Astrocyte of the cerebellum (primary cell): ENCODE data around the gene NT5DC1.
A peak's percentile ranks its signal among the peaks of the same experiment; 100 is the strongest.

Experiments used
- DNase-seq: peaks from one replicate; pipeline ENCODE4 v3.0.0-alpha.2; 2011; ENCODE audit warnings: low read depth
- H3K4me3 ChIP-seq: 2 replicates; pipeline ENCODE4 v1.5.1; 2011; ENCODE audit warnings: mild to moderate bottlenecking, low read depth, low read length, moderate library complexity
- in situ Hi-C: cut with HindIII; loops from 2 replicates; pipeline ENCODE4 v1.10.0; 2017; ENCODE audit warnings: low sequenced_read_pairs
- TF ChIP-seq, protein P1 (sequence below): IDR thresholded peaks from 2 replicates; pipeline ENCODE4 v1.5.1; 2012; ENCODE audit warnings: low read length, low read depth, moderate library complexity, mild to moderate bottlenecking; ENCODE audit errors: missing control alignments

Gene NT5DC1

GRCh38 chr6:116267836-116268588 lies 167.4 kb downstream of the NT5DC1 start:
- in situ Hi-C loops: no loop called here
- TF ChIP-seq, protein P1, sequence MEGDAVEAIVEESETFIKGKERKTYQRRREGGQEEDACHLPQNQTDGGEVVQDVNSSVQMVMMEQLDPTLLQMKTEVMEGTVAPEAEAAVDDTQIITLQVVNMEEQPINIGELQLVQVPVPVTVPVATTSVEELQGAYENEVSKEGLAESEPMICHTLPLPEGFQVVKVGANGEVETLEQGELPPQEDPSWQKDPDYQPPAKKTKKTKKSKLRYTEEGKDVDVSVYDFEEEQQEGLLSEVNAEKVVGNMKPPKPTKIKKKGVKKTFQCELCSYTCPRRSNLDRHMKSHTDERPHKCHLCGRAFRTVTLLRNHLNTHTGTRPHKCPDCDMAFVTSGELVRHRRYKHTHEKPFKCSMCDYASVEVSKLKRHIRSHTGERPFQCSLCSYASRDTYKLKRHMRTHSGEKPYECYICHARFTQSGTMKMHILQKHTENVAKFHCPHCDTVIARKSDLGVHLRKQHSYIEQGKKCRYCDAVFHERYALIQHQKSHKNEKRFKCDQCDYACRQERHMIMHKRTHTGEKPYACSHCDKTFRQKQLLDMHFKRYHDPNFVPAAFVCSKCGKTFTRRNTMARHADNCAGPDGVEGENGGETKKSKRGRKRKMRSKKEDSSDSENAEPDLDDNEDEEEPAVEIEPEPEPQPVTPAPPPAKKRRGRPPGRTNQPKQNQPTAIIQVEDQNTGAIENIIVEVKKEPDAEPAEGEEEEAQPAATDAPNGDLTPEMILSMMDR: no peak
- H3K4me3 ChIP-seq: no peak overlapping the region
- no peak for DNase-seq

- no peak overlapping the region for H3K4me3 ChIP-seq
- peak; percentile 72 for DNase-seq
- TF ChIP-seq, protein P1: peak; percentile 84
- in situ Hi-C loops: no loop called here
Observed at GRCh38 chr6:116268589-116269293, 168.1 kb downstream of the NT5DC1 start.

- TF ChIP-seq, protein P1: no peak
- in situ Hi-C loops: no loop called here
- H3K4me3 ChIP-seq: no peak overlapping the region
- DNase-seq: no peak
Observed at GRCh38 chr6:116271149-116271708, 170.6 kb downstream of the NT5DC1 start.

DNA sequence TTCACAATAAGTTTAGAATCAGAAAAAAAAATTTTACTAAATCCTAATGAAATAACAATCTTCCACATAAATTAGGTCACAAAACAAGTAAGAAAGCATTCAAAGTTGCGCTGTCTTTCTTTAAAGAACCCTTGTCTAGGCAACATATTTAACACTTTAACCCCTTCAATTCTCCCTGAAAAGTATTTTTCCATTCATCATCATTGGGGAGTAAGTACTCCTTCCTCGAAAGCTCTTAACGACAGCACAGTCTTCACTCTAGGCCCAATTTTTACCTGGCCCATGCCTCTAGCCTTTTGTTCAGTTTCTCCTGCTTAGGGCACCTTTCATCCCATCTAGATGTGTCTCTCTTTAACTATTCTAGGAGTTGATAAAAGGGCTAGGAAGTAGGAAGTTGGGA lies 176.5 kb downstream of the NT5DC1 start:
- DNase-seq: no peak
- in situ Hi-C loops: no loop called here
- TF ChIP-seq, protein P1: no peak
- peak overlapping the region; percentile 82 for H3K4me3 ChIP-seq

DNA sequence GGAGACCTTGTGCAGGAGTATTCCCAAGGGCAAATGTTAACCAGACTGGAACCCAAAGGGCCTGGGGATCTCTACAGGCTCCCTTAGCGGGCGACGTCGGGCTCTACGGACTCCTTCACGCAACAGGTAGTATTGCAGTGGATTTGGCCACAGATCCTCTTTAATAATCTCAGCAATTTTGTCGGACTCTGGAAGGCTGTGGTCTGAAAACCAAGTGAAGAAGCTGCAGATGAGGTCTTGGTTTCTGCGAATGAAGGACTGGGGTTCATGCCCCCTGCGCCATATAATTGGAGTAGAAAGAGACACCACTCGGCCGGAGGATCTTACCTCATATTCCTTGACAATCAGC lies 177.8 kb downstream of the NT5DC1 start:
- TF ChIP-seq, protein P1: no peak
- DNase-seq: no peak
- in situ Hi-C loops: no loop called here
- peak overlapping the region; percentile 82 for H3K4me3 ChIP-seq

DNA sequence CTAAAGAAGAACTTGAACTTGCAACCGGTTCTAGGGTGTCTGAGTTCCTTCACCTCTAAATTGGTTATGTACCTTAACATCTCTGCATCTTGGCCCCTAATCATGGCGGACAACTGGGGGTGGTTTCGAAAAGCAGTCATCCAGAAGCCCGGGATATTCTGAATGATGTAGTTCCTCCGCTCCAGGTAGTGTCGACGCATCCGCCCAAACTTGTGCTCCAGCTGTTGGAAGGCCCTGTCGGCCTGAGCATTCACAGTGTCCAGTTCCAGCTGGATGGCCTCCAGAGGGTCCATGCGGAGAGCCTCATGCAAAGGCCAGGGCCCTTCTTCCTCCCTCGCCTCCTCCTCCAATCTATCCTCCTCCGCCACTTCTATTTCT lies 178.2 kb downstream of the NT5DC1 start:
- in situ Hi-C loops: no loop called here
- TF ChIP-seq, protein P1: no peak
- H3K4me3 ChIP-seq: peak overlapping the region; percentile 82
- DNase-seq: peak; percentile 13
